ENCODE data around the gene CD3E.

Gene CD3E

DNA sequence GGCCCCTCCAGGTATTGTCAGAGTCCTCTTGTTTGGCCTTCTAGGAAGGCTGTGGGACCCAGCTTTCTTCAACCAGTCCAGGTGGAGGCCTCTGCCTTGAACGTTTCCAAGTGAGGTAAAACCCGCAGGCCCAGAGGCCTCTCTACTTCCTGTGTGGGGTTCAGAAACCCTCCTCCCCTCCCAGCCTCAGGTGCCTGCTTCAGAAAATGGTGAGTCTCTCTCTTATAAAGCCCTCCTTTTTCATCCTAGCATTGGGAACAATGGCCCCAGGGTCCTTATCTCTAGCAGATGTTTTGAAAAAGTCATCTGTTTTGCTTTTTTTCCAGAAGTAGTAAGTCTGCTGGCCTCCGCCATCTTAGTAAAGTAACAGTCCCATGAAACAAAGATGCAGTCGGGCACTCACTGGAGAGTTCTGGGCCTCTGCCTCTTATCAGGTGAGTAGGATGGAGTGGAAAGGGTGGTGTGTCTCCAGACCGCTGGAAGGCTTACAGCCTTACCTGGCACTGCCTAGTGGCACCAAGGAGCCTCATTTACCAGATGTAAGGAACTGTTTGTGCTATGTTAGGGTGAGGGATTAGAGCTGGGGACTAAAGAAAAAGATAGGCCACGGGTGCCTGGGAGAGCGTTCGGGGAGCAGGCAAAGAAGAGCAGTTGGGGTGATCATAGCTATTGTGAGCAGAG lies at the start of gene CD3E:
Gene CD3E, plus strand, starts transcription at position 163 of the 681 bp plus-strand sequence. Its CDS starts 223 bp downstream, at position 386.
- no peak for DNase-seq

DNA sequence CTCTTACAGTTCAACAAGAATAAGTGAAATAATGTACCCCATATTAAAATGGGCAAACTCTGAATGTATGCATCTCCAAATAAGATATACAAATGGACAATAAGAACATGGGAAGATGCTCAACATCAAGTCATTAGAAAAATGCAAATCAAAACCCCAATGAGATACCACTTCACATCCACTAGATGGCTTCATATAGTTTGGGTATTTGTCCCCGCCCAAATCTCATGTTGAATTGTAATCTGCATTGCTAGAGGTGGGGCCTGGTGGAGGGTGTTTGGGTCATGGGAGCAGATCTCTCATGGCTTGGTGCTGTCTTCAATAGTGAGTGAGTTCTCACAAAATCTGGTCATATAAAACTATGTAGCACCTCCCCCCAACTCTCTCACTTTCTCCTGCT lies 46.1 kb upstream of the CD3E start:
- DNase-seq, result no peak

DNA sequence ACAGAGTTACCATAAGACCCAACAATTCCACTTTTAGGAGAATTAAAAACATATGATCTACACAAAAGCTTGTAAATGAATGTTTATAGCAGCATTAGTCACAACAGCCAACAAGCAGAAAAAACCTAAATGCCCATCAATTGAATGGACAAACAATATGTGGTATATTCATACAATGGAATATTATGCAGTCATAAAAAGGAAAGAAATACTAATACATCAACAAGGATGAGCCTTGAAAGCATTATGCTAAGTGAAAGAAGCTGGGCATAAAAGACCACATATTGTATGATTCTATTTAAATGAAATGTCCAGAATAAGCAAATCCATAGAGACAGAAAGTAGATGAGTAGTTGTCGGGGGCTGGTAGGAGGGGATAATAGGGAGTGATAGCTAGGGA lies 45.4 kb upstream of the CD3E start:
- no peak for DNase-seq

DNA sequence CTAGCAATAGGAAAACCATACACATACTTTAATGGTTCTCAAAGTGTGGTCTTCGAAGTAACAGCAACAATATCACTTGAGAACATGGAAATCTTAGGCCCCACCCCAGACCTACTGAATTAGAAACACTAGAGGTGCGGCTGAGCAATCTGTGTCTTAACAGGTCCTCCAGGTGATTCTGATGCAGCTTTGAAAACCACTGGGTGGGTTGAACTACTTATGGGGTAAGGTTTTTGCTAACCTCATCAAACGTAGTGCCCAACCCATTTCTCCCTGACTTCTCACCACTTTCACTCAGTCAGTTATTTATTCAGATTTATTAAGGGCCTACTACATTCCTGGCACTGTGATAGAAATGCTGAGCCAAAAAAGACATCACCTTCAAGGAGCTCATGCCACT lies 44.2 kb upstream of the CD3E start:
- DNase-seq, result no peak

DNA sequence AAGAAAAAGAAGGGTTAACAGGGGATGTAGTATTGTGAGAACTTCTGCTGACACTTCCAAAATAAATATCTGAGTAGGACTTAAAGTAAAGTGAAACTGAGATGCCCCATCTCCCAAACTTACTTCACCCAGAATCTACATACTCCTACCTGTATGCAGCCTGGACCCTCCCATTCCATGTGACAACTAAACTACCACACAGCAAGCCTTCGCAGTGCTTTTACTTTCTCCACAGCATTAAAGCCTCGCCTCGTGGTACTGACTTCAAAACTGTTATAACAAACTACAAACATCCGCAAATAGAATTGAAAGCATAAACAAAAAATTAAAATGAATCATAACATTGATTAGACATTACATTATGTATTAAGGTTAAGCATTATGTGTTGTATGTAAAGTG lies 41.4 kb upstream of the CD3E start:
- DNase-seq, result no peak

DNA sequence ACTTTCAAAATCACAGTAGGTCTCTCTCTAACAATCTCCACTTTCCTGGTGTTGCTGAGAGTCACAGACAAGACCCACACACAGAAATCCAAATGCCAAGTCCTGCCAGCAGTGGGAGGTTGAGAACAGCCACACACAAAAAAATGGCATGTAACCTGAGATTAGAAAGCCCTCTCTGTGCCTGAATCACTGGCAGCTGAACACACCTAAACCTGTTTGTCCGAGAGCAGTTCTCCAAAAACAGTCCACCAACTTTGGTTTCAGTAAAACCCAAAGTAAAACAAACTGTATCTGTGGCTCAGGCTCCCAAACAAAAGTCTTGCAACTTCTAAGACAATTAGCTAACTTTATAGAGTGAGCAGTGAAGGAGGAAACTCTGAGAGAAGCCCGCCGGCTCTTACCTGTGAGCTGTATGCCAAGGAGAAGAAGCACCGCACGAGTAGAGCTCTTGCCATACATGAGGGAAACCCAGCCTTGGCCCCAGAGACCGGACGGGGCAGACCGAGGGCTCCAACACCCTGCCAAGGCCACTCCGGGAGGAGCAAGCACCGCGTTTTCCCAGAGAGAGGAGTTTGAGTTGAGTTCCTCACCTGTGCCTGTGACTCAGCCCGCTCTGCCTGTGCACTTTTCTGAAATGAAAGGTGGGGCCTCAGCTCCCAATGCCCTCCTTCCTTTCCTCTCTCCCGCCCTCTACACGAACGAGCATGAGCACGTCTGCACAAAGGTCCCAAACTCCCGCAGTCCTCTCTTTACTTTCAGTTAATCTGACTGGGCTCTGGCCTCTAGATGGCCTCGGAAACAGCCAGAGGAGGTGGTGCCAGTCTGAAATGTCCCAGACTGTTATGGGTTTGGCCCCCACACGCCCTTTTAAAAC lies 40.6 kb upstream of the CD3E start, which contains the start of gene MPZL2:
Gene MPZL2, minus strand, starts transcription at position 603 of the 874 bp plus-strand sequence. Its CDS starts 144 bp downstream, at position 459.
- DNase-seq, result peak; percentile 24

DNA sequence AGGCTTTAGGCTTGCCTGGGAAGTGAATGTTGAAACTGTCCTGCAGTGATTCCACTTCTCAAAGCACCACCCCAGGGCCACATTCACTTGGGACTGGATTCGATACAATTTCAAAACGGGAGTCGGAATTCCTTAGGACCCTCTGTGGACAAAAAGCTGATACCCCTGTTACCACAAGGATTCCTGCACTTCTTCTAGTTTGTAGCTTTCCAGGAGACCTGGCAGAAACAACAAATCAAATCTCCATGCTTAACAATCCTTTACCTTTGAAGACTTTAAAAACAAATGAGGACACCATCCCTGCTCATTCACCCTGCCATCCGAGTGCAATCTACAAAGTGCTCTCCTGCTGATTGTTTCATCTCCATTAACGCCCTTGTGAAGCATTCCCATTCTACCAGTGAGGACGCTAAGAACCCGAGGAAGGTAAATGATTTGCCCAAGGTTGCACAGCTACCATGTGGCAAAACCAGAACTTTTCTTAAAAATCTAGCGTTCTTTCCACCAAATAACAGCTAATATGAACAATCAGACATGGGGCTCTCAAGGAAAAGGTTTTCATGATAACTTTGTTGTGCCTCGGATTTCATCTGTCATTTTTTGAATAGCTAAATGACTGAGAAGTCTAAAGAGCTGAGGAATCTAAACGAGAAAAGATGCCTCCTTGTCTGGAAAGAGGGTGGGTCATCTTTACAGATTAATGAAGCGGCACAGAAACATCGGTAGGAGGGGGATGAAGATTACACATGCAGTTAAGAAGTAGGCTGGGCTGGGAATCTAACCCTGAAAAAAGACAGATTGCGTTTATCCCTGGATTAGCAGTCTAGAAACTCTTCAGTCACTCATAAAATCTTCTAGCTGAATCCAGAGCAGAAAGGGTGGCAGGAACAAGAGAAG lies 39.7 kb upstream of the CD3E start:
- no peak for DNase-seq

DNA sequence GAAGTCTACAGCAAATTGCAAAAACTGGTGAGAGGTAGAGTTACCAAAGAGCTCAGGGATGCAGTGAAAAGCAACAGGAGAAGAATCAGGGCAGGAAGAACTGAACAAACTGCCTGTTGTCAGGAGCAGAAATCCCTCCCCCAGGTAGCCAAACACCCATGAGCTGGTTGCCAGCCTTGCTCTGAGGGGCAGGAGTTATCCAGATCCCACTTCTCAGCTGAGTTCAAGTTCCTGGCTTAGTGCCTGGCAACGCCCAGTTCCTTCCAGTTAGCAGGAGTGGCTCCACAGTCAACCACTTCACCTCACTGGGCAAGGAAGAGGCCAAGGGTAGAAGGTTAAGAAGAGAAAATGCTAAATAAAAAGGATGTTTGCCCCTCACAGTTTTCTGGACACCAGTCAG lies 38.6 kb upstream of the CD3E start:
- no peak for DNase-seq

DNA sequence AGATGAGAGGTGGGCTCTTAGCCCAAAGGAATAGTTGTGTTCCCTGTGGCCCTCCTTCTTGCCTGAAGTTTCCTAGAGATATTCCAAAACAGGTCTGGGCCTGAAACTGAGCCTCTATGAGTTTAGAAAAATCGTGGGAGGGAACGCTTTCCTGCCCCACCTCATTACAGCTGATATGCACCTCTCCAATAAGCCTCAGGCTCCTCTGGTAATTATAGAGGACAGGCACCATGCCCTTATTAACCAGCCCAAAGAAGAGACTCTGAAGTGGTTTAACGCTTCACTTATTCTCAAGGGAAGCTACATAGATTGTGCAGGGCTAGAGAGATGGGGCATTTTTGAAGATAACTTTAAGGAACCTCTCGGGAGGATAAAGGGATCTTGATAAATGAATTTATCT lies 37.0 kb upstream of the CD3E start:
- DNase-seq, result no peak

DNA sequence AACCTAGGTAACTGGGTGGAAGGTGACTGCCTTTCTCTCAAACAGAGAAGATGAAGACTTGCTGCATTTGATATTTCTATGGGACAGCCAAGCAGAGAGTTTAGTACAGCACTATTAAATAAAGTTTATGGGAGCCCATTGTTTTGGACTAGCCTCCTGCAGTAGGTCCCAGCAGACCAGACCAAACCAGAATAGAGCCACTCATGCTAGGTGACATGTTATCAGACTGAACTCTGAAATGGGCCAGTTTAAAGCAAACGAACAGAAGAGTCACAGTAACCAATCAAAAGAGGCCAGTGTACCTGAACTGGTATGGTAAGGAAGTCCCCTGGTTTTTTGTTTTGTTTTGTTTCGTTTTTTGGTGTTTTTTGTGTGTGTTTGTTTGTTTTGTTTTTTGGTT lies 32.5 kb upstream of the CD3E start:
- DNase-seq, result no peak

DNA sequence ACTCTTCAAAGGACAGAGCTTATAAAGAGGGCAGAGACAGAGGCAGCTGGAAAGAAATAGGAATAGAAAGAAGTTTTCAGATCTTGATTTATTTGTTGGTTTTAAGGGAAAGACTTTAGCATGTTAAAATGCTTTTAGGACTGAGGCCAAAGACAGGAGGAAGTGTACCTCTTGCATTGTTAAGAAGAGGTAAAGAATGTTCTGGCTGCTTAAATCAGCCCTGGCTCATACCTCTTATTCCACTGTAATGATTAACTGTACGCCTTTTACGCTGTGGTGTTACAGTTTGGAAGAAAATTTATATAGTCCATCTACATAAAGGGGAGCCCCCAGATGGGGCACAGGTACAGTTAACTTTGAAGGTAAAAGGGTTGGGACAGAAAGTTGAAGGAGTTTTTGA lies 30.3 kb upstream of the CD3E start:
- DNase-seq, result no peak

DNA sequence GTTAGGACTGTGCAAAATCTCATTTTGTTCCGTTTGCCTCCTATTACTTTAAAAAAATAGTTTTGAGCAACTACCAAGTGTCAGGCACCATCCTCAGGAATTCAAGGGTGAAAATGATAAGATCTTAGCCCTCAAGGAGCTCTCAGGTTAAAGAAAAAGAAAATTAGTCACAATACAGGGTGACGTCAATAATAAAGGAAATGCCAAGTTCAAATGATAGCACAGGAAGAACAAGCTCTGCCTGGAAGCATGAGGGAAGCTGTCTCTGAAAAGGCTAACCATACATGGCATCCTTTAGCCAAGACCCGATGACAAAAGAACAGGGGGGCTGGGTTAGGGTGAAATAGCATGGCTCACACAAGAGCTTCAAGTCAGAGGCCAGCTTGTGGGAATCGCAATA lies 29.4 kb upstream of the CD3E start:
- DNase-seq, result no peak

DNA sequence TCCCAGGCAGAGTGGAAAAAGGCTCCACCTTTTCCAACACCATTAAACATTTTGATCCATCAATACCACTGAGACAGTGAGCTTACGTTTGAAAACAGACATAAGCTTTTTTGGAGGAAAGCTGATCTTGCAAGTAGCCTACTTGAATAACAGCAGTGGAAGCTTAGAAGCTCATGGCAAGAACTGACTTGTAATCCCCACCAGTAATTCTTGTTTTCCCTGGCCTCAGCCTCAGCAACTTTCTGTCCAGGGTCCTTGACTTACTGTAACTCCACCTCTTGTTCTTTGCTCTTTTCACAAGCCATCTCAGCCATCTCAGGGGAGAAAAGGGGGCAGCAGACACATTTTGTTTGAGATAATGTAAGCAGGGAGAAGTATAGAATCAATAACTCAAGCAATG lies 28.1 kb upstream of the CD3E start:
- DNase-seq, result no peak

DNA sequence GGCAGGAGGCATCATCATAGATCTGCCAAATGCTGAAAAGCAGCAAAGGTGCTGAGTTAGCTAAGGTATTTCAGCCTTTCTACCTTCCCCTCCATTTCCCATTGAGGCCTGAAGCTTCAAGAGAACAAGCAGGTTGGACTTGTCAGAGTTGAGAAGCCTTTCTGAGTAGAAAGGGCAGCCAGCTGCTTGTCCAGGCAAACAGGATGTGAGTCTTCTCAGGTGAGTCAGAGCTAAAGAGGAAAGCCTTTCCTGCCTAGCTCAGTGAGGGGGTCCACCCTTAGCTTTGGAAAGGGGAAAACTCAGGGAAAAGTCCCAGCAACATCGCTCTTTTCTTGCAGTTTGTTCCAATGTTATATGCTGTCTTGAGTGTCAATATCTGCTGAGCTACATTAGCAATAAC lies 27.2 kb upstream of the CD3E start:
- no peak for DNase-seq

DNA sequence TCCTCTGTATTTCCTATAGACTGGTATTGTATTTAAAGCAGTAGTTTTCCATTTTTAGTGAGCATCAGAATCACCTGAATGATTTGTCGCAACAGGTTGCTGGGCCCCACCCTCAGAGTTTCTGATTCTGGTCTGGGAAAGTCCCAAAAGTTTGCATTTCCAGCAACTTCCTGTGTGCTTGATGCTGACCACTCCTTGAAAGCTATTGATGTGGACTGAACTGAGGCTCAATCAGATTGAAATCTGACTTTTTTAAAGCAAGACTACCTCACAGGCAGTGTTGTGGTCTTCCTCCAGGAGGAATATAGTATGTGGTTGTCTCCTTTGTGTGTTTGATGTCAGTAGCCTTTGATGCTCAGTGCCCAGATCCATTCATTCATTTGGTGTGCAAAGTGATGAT lies 23.2 kb upstream of the CD3E start:
- no peak for DNase-seq

DNA sequence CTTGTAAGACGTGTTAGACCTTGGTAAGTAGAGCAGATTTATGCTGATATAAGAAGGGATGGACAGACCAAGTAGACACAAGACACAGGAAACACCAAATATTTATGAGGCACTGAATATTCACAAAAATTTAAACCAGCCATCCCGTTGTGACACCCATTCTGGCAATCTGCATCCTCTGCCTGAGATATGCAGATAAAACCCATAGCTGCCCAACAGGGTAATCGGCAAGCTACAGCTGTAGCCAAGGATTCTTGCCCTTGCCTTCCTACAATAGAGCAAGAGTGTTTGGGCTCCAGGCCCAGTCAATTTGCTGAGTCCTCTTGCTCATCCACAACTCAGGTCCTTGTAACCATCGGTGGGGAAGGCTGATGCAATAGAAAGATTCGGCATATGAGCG lies 21.9 kb upstream of the CD3E start:
- DNase-seq, result no peak

DNA sequence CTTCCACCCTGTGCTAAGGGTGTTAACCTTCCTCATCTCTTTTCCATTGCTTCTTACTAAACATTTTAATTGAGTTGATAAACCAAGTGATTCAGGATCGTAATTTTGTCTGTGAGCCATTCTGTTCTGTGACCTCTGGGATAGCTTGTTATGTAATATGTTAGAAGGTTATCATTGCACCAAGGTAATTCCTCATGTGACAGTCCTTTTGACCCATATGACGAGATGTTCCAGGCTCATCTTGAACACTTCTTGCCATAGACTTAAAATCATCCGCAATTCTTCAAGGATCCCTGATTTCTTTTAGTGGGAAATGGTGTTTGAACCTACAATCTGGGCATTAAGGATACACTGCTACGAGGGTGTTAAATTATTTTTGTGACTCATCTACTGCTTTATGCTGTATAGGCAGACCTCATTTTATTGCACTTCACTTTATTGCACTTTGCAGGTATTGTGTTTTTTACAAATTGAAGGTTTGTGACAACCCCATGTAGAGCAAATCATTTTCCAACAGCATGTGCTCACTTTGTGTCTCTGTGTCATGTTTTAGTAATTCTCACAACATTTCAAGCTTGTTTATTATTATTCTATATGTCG lies 21.4 kb upstream of the CD3E start:
- no peak for DNase-seq

DNA sequence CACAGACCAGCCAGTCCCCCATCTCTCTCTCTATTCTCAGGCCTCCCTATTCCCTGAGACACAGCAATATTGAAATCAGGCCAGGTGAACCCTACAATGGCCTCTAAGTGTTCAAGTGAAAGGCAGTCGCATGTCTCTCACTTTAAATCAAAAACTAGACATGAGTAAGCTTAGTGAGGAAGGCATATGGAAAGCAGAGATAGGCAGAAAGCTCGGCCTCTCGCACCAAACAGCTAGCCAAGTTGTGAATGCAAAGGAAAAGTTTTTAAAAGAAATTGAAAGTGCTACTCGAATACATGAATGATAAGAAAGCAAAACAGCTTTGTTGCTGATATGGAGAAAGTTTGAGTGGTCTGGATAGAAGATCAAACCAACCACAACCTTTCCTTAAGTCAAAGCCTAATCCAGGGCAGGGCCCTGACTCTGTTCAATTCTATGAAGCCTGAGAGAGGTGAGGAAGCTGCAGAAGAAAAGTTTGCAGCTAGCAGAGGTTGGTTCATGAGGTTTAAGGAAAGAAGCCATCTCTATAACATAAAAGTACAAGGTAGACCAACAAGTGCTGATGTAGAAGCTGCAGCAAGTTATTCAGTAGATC lies 20.7 kb upstream of the CD3E start:
- no peak for DNase-seq

DNA sequence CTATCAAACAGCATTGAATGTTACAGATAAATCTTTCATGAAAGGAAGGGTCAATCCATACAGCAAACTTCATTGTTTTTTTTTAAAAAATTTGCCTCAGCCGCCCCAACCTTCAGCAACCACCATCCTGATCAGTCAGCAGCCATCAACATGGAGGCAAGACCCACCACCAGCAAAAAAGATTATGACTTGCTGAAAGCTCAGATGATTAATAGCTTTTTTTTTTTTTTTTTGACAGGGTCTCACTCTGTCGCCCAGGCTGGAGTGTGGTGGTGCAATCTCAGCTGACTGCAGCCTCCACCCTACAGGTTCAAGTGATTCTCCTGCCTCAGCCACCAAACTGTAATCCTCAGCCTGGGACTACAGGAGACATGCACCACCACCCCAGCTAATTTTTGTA lies 18.0 kb upstream of the CD3E start:
- DNase-seq, result no peak

DNA sequence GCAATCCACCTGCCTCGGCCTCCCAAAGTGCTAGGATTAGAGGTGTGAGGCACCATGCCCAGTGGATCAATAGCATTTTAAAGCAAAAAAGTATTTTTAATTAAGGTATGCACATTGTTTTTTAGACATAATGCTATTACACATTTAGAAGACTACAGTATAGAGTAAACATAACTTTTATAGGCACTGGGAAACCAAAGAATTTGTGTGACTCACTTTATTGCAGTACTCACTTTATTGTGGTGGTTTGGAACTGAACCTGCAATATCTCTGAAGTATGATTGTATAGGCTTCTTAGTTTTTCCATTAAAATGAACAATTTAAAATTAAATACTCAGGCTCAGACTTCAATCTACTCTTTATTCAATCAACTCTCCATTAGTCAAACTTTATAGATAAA lies 17.5 kb upstream of the CD3E start:
- DNase-seq, result no peak

DNA sequence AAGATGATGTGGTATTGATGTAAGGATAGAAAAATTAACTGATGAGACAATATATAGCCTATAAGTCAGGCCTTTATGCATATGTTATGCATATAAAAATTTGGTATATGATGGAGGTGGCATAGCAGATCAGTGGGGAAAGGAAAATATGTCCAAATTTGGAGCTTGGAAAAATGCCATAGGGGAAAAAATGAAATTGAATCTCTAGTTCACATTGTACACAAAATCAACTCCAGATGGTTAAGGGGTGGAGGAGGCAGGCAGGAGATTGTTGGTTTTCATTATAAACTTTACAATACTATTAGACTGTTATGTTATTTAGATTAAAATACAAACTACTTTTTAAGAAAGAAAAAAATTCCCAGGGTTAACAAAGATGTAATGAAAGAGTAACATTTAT lies 15.1 kb upstream of the CD3E start:
- DNase-seq, result no peak

DNA sequence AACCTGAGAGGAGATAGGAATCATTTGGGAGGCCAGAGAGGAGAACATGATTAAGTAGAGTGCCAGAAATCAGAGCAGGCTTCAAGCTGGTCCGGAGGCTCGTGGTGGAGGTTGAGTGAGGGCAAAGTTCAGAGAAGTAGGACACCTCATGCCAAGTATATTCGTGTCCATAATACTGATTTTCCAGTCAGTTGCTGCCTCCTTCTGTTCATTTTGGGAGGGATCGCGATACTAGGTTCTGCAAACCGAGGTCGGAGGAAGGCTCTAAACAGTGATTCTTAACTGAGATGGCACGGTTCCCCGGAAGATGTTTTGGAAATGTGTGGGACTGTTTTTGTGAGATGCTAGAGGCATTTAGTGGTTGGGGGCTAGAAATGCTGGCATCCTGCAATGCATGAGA lies 13.6 kb upstream of the CD3E start:
- no peak for DNase-seq
